ENCODE measurements around the gene PRDX5.

DNA sequence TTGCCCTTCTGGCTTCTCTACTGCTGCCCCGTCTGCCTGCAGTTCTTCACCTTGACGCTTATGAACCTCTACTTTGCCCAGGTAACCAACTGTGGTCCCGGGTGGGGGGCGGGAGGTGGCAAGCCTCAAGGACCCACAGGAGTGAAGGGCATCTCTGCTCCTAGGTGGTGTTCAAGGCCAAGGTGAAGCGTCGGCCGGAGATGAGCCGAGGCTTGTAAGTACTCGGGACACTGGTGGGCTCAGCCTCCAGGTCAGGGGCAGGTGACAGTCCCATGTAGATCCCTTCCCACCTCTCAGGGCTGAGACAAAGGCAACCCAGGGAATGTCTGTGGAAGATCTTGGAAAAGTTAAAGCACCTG, 31.1 kb upstream of the PRDX5 start:
- TF ChIP-seq, protein P1, sequence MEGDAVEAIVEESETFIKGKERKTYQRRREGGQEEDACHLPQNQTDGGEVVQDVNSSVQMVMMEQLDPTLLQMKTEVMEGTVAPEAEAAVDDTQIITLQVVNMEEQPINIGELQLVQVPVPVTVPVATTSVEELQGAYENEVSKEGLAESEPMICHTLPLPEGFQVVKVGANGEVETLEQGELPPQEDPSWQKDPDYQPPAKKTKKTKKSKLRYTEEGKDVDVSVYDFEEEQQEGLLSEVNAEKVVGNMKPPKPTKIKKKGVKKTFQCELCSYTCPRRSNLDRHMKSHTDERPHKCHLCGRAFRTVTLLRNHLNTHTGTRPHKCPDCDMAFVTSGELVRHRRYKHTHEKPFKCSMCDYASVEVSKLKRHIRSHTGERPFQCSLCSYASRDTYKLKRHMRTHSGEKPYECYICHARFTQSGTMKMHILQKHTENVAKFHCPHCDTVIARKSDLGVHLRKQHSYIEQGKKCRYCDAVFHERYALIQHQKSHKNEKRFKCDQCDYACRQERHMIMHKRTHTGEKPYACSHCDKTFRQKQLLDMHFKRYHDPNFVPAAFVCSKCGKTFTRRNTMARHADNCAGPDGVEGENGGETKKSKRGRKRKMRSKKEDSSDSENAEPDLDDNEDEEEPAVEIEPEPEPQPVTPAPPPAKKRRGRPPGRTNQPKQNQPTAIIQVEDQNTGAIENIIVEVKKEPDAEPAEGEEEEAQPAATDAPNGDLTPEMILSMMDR (conservative IDR thresholded peaks at IDR 0.05; ENCODE audit: low read depth, low read length) = no peak
- no peak for TF ChIP-seq EZH2 (IDR thresholded peaks at IDR 0.05; ENCODE audit: borderline replicate concordance, low read depth, low read length, poor library complexity, severe bottlenecking)
